Smooth muscle cell (in vitro differentiated cells): ENCODE measurements around the gene ST3GAL5. TPM values are rescaled to one million over a fixed set of nuclear protein-coding genes. Genes with fewer than 3 reads are reported as not detected.
A peak's percentile ranks its signal among the peaks of the same experiment; 100 is the strongest.

Experiments used
- DNase-seq: peaks from one replicate; lab custom pipeline; 2025; ENCODE audit not compliant: unreplicated experiment; lab: John Stamatoyannopoulos, UW
- H2AFZ ChIP-seq: fragments of 200-600 bp; sonication (generic); 2 replicates; pipeline ENCODE4 v1.6.0; 2016; ENCODE audit warnings: antibody characterized with exemption, low read depth, mild to moderate bottlenecking
- H3F3A ChIP-seq: fragments of 200-600 bp; sonication (generic); 2 replicates; pipeline ENCODE4 v1.6.0; 2017; ENCODE audit warnings: antibody characterized with exemption, low read depth
- H3K27ac ChIP-seq: fragments of 200-600 bp; sonication (generic); 2 replicates; pipeline ENCODE4 v1.5.1; 2016; ENCODE audit warnings: low read depth, mild to moderate bottlenecking
- H3K27me3 ChIP-seq: fragments of 200-600 bp; sonication (generic); 2 replicates; pipeline ENCODE4 v1.6.1; 2016; ENCODE audit warnings: low read depth, mild to moderate bottlenecking
- H3K36me3 ChIP-seq: fragments of 200-600 bp; sonication (generic); 2 replicates; pipeline ENCODE4 v1.5.1; 2016; ENCODE audit warnings: low read depth
- H3K4me1 ChIP-seq: fragments of 200-600 bp; sonication (generic); 2 replicates; pipeline ENCODE4 v1.5.1; 2016; ENCODE audit warnings: low read depth
- H3K4me2 ChIP-seq: fragments of 200-600 bp; sonication (generic); 2 replicates; pipeline ENCODE4 v1.6.0; 2016; ENCODE audit warnings: mild to moderate bottlenecking
- H3K4me3 ChIP-seq: fragments of 200-600 bp; sonication (generic); 2 replicates; pipeline ENCODE4 v1.5.1; 2016; ENCODE audit warnings: mild to moderate bottlenecking
- H3K79me2 ChIP-seq: fragments of 200-600 bp; sonication (generic); 2 replicates; pipeline ENCODE4 v1.6.0; 2016; ENCODE audit warnings: low read depth, mild to moderate bottlenecking
- H3K9ac ChIP-seq: fragments of 200-600 bp; sonication (generic); 2 replicates; pipeline ENCODE4 v1.6.0; 2016; ENCODE audit warnings: low read depth
- H3K9me3 ChIP-seq: fragments of 200-600 bp; sonication (generic); replicated peaks from 2 replicates; pipeline ENCODE4 v1.5.1; 2016; ENCODE audit warnings: low read depth
- H4K20me1 ChIP-seq: fragments of 200-600 bp; sonication (generic); 2 replicates; pipeline ENCODE4 v1.6.0; 2016; ENCODE audit warnings: low read depth
- WGBS: methylation state at CpG from one replicate; pipeline ENCODE4 v1.1.7; 2016; ENCODE audit warnings: low lambda C conversion rate; 5-methylcytosine and 5-hydroxymethylcytosine counted together
- polyA plus RNA-seq: library from polyadenylated mRNA; unstranded; fragments of >200 nt; fragmentation: Nextera tagmentation; extraction: Ambion mirVana; gene quantifications from 2 replicates; pipeline ENCODE4 v1.2.1, GENCODE V29; 2016
- total RNA-seq: library from RNA; depleted of rRNA; stranded (reverse); fragments of >200 nt; gene quantifications from 2 replicates; pipeline ENCODE4 v1.2.3, GENCODE V29; 2014
- TF ChIP-seq, protein P1 (sequence below): fragments of 200-600 bp; sonication (generic); IDR thresholded peaks from 2 replicates; pipeline ENCODE4 v1.5.1; 2017; ENCODE audit warnings: borderline replicate concordance, mild to moderate bottlenecking, antibody characterized with exemption; ENCODE audit not compliant: insufficient read depth, poor library complexity, severe bottlenecking

Gene ST3GAL5
- total and polyA plus RNA-seq, 2 experiments from 2014 or later, result 10.9 to 26.4 TPM

DNA sequence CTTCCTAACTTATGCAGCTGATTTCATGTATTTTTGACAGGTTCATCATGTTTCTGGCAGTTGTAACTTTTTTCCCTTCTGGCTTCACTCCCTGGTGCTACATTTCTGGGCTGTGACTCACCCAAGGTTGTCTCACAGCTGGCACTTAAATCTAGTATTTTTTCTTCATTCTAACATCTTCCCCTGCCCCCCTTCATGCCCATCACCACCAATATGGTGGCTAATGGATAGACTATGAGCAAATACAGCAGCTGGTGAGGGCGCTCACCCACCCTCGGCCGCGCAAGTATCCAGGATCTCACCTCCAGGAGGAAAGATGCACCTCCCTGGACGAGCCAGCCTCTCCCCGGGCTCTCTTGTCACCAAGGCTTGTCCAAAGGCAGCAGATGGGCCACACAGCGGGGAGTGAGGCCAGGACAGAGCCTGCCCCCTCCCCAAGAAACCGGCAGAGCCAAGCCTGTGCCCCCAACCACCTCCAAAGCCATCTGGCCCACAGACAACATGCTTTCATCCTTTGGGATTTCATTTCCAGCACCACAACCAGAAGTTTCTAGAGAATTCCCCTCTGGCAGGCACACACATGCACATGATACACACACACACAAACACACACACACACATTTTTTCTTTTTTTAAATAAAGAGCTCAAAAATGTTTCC lies 95.9 kb downstream of the ST3GAL5 start:
- Histone ChIP-seq H2AFZ (no peak overlapping the region), H3K9ac (no peak overlapping the region), H3K36me3 (no peaks in the 10 kb centered on the region), H3F3A (no peaks in the 10 kb centered on the region), H4K20me1 (no peaks in the 10 kb centered on the region), H3K79me2 (no peaks in the 10 kb centered on the region), H3K27ac (no peak overlapping the region), H3K4me3 (no peak overlapping the region), H3K4me1 (peaks cover 12% of the 10 kb centered on the region), H3K9me3 (no peaks in the 10 kb centered on the region), H3K4me2 (peak overlapping the region; percentile 13), H3K27me3 (no peaks in the 10 kb centered on the region)
- no peak for DNase-seq
- TF ChIP-seq, protein P1, sequence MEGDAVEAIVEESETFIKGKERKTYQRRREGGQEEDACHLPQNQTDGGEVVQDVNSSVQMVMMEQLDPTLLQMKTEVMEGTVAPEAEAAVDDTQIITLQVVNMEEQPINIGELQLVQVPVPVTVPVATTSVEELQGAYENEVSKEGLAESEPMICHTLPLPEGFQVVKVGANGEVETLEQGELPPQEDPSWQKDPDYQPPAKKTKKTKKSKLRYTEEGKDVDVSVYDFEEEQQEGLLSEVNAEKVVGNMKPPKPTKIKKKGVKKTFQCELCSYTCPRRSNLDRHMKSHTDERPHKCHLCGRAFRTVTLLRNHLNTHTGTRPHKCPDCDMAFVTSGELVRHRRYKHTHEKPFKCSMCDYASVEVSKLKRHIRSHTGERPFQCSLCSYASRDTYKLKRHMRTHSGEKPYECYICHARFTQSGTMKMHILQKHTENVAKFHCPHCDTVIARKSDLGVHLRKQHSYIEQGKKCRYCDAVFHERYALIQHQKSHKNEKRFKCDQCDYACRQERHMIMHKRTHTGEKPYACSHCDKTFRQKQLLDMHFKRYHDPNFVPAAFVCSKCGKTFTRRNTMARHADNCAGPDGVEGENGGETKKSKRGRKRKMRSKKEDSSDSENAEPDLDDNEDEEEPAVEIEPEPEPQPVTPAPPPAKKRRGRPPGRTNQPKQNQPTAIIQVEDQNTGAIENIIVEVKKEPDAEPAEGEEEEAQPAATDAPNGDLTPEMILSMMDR, result no peak
- WGBS, result 86% methylated on average over 8 of the region's 8 CpGs

DNA sequence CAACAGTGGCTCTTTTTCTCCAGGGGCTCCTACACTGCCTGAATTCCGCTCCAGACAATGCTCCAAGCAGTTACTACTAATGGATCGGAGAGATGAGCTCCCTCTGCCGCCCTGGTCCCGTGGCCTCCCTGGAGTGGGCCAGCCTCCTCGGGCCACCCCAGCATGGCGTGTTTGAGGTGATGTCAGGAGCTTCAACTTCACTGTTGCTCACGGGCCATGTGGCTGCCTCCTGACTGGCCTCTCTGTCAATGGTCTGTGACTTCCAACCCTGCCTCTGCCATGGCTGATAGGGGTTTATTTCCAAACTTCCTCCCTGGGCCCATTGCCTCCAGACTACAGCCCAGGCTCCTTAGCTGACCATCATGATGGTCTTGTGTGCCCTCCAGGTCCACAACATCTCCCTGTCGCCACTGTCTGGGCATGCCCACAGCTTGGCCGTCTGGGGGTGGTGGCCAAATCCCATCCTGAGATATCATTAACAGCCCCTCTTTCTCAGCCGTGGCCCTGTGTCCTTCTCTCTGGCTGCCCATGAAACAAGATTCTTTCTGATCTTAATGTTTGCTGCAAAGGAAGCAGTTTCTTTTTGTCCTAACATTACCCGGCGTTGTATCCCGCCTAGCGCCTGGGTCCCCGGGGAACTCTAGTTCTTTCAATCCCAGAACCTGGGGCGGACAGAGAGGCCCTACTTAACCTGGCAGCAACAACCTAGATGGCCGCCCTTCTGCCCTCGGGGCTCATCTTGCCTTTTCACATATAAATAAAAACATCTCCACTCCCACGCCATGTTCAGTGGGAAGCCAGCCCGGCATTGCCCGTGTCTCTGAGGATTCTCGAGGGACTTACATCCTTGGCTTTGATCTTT lies 96.9 kb downstream of the ST3GAL5 start:
- no peak for DNase-seq
- no peaks in the 10 kb centered on the region for H3K79me2 ChIP-seq
- peak overlapping the region; percentile 13 for H3K4me2 ChIP-seq
- H3K4me1 ChIP-seq, result peaks cover 11% of the 10 kb centered on the region
- no peaks in the 10 kb centered on the region for H3K27me3 ChIP-seq
- H3K27ac ChIP-seq, result no peak overlapping the region
- TF ChIP-seq, protein P1, result no peak
- WGBS, result 90% methylated on average over 22 of the region's 22 CpGs
- no peaks in the 10 kb centered on the region for H3F3A ChIP-seq
- no peaks in the 10 kb centered on the region for H3K9me3 ChIP-seq
- no peak overlapping the region for H3K9ac ChIP-seq
- no peak overlapping the region for H2AFZ ChIP-seq
- H3K36me3 ChIP-seq, result no peaks in the 10 kb centered on the region
- H3K4me3 ChIP-seq, result no peak overlapping the region
- H4K20me1 ChIP-seq, result no peaks in the 10 kb centered on the region

- Histone ChIP-seq H4K20me1 (no peaks in the 10 kb centered on the region), H3K36me3 (no peaks in the 10 kb centered on the region), H3K27ac (no peak overlapping the region), H3K9ac (no peak overlapping the region), H3K79me2 (no peaks in the 10 kb centered on the region), H3K9me3 (no peaks in the 10 kb centered on the region), H3K4me2 (no peak overlapping the region), H3K27me3 (no peaks in the 10 kb centered on the region), H3K4me3 (no peak overlapping the region), H2AFZ (no peak overlapping the region), H3F3A (no peaks in the 10 kb centered on the region), H3K4me1 (no peaks in the 10 kb centered on the region)
- TF ChIP-seq, protein P1, result no peak
- DNase-seq, result no peak
- 89% methylated on average over 12 of the region's 12 CpGs for WGBS
Measured at GRCh38 chr2:85790499-85791188, 98.1 kb downstream of the ST3GAL5 start.
